Measurements from ENCODE around the gene NPY4R. TPM values are rescaled to one million over a fixed set of nuclear protein-coding genes. Genes with fewer than 3 reads are reported as not detected.
"Not testable (repeated sequence)": the region's sequence is repeated elsewhere in the genome, so short reads cannot be mapped to it uniquely, and the experiment has no call there.

Gene NPY4R, protein sequence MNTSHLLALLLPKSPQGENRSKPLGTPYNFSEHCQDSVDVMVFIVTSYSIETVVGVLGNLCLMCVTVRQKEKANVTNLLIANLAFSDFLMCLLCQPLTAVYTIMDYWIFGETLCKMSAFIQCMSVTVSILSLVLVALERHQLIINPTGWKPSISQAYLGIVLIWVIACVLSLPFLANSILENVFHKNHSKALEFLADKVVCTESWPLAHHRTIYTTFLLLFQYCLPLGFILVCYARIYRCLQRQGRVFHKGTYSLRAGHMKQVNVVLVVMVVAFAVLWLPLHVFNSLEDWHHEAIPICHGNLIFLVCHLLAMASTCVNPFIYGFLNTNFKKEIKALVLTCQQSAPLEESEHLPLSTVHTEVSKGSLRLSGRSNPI
- total RNA-seq = not detected

DNA sequence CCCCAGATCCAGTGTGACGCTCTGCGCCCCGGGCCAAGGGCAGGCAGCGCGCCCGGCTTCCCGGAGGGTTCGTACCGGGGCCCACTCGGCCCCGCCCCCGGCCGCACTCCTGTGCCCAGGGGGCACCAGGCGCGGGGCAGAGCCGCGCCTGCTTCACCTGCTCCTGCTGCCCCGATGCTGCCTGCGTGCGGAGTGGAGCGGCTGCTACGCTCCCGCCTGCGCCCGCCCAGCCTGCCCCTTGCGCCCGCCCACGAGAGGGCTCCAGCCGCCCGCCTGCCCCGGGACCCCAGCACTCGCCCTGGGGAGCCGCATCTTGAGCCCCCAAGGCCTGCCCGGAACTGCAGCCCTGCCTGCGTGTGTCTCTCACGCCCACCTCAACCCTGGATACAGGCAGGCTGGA lies at the start of gene NPY4R:
Gene NPY4R, minus strand, starts transcription at position 194 of the 400 bp plus-strand sequence. CDS start 3,323 bp downstream, outside the sequence.
- H3K4me1 ChIP-seq; H3K4me3 ChIP-seq; H3K36me3 ChIP-seq; intact Hi-C loops (cut with DNase I); H3K27ac ChIP-seq (replicated peaks in 1 of 4); H3K27me3 ChIP-seq; DNase-seq (ENCODE audit: extremely low spot score); H3K9me3 ChIP-seq: not testable (repeated sequence)
- WGBS = 0% methylated on average over 2 of the region's 36 CpGs

DNA sequence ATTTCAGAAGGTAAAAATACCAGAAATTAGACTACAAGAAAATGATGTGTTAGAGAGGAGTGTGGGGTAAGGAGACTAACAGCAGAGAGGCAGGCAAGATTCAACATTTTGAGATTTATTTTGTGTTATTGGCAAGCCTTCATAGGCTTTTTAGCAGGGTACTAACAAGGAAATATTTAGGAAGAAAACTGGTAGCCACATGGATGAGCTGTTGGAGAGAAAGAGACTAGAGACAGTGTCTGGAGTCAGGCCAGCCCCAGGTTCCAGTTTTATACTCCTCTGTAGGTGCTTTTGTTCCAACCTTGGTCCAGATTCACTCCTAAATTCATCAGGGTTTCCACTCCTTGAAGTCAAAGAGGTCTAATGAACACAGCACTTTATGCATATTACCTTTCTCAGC lies 49.6 kb upstream of the NPY4R start:
- H3K27me3 ChIP-seq = no peaks in the 10 kb centered on the region
- H3K4me3 ChIP-seq = no peak overlapping the region
- peaks cover 0 to 12% (median 11%) of the 10 kb centered on the region in 4 donors for H3K4me1 ChIP-seq
- intact Hi-C loops (cut with DNase I) = no loop called here
- no peaks in the 10 kb centered on the region for H3K9me3 ChIP-seq
- H3K27ac ChIP-seq (replicated peaks in 1 of 4) = no peak overlapping the region
- no peak for DNase-seq (ENCODE audit: extremely low spot score)
- no peaks in the 10 kb centered on the region for H3K36me3 ChIP-seq
- no peak for TF ChIP-seq EP300 (IDR thresholded peaks at IDR 0.05)
- TF ChIP-seq POLR2AphosphoS5 (IDR thresholded peaks at IDR 0.05) = no peak
- TF ChIP-seq, protein P1, sequence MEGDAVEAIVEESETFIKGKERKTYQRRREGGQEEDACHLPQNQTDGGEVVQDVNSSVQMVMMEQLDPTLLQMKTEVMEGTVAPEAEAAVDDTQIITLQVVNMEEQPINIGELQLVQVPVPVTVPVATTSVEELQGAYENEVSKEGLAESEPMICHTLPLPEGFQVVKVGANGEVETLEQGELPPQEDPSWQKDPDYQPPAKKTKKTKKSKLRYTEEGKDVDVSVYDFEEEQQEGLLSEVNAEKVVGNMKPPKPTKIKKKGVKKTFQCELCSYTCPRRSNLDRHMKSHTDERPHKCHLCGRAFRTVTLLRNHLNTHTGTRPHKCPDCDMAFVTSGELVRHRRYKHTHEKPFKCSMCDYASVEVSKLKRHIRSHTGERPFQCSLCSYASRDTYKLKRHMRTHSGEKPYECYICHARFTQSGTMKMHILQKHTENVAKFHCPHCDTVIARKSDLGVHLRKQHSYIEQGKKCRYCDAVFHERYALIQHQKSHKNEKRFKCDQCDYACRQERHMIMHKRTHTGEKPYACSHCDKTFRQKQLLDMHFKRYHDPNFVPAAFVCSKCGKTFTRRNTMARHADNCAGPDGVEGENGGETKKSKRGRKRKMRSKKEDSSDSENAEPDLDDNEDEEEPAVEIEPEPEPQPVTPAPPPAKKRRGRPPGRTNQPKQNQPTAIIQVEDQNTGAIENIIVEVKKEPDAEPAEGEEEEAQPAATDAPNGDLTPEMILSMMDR (IDR thresholded peaks at IDR 0.05) = no peak
- no peak for TF ChIP-seq POLR2A (IDR thresholded peaks at IDR 0.05; ENCODE audit: low read depth)

DNA sequence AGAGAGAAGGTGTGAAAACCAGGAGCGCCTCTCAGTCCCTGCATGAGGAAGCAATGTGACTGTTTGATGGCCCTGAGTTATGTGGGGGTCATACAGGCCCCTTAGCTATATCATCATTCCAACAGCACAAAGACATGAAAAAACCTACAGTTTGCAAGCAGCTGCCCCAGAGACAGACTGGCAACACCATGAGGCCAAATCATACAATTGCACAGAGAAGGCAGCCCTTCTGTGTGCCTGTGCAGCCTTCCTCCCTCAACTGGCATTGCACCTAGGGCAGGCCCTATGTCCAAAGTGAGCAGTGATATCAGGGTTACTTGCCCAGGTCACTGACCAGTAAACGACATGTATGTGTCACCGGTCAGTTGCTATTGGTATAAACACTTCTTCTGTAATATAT lies 49.1 kb upstream of the NPY4R start:
- Histone ChIP-seq H3K27me3 (no peaks in the 10 kb centered on the region), H3K27ac (replicated peaks in 1 of 4) (no peak overlapping the region), H3K4me1 (peaks cover 0 to 12% (median 11%) of the 10 kb centered on the region in 4 donors), H3K9me3 (no peaks in the 10 kb centered on the region), H3K4me3 (no peak overlapping the region), H3K36me3 (no peaks in the 10 kb centered on the region)
- DNase-seq (ENCODE audit: extremely low spot score) = no peak
- intact Hi-C loops (cut with DNase I) = no loop called here
- TF ChIP-seq POLR2AphosphoS5 (IDR thresholded peaks at IDR 0.05) (no peak), POLR2A (IDR thresholded peaks at IDR 0.05; ENCODE audit: low read depth) (no peak), EP300 (IDR thresholded peaks at IDR 0.05) (no peak)
- TF ChIP-seq, protein P1 (IDR thresholded peaks at IDR 0.05) = no peak
- 81% methylated on average over 3 of the region's 3 CpGs for WGBS

DNA sequence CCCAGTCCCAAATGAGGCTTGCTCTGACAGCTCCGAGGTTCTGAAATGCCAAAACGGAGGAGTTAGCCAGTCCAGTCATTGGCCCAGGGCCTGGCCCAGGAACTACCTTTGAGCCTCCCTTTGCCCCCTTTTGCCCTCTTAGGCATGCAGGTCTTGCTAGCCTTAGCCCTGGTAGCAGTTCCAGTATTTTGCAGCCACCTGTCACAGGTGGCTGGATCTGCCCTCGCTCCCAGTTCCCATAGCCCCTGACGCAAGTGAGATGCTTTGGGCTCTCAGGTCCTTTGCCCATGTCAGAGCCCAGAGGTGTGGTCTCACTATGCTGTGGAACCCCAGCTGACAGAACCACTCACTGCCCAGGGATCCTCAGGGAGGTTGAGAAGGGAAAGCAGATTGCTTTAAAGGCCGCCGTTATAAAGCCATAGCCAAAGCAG lies 48.7 kb upstream of the NPY4R start:
- H3K9me3 ChIP-seq = no peaks in the 10 kb centered on the region
- no peak for TF ChIP-seq POLR2A (IDR thresholded peaks at IDR 0.05; ENCODE audit: low read depth)
- H3K36me3 ChIP-seq = no peaks in the 10 kb centered on the region
- intact Hi-C loops (cut with DNase I) = no loop called here
- H3K4me3 ChIP-seq = no peak overlapping the region
- DNase-seq (ENCODE audit: extremely low spot score) = no peak
- 74% methylated on average over 6 of the region's 6 CpGs for WGBS
- H3K27me3 ChIP-seq = no peaks in the 10 kb centered on the region
- peaks cover 0 to 12% (median 11%) of the 10 kb centered on the region in 4 donors for H3K4me1 ChIP-seq
- no peak overlapping the region for H3K27ac ChIP-seq (replicated peaks in 1 of 4)

DNA sequence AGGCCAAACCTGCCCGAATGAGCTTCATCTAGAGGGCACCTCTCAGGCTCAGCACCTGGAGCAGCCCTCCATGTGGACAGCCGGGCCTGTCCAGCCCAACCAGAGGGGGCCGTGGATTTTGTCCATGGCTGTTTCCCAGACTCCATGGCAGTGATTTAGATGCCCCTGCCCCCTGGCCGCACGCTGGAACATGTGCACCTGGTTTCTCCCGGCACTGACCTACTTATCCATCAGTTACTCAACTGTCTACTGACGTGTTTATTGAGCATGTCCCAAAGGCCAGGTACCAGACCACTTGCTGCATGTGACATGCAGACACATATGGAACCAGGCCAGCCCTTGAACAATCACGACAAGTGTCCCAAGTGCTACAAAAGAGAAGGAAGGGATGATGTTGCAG lies 47.6 kb upstream of the NPY4R start:
- H3K36me3 ChIP-seq; H3K9me3 ChIP-seq; intact Hi-C loops (cut with DNase I); H3K27me3 ChIP-seq; H3K4me3 ChIP-seq; DNase-seq (ENCODE audit: extremely low spot score); H3K27ac ChIP-seq (replicated peaks in 1 of 4): not testable (repeated sequence)
- no CpG with 5 or more reads among the region's 8 CpGs for WGBS
- peaks cover 0 to 12% (median 11%) of the 10 kb centered on the region in 4 donors for H3K4me1 ChIP-seq

DNA sequence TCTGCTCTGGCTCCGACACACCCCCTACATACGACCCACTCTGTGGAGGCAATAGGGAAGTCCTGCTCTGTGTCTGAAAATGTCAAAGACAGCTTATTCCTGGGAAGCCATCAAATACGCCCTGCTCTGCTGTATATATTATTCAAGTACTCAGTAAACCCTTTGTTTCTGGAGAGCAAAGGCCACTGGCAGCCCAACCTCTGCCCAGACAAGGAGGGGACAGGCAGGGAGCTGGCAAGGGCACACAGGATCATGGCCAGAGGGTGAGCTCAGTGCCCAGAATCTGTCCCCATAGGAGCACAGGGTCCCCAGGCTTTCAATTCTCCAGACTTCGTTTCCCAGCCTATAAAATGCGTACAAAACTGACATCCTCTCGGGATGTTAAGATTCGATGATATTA lies 47.0 kb upstream of the NPY4R start:
- H3K36me3 ChIP-seq; H3K9me3 ChIP-seq; H3K27me3 ChIP-seq; H3K4me3 ChIP-seq; DNase-seq (ENCODE audit: extremely low spot score); H3K27ac ChIP-seq (replicated peaks in 1 of 4); intact Hi-C loops (cut with DNase I): not testable (repeated sequence)
- WGBS = no CpG with 5 or more reads among the region's 7 CpGs
- peaks cover 0 to 12% (median 11%) of the 10 kb centered on the region in 4 donors for H3K4me1 ChIP-seq

DNA sequence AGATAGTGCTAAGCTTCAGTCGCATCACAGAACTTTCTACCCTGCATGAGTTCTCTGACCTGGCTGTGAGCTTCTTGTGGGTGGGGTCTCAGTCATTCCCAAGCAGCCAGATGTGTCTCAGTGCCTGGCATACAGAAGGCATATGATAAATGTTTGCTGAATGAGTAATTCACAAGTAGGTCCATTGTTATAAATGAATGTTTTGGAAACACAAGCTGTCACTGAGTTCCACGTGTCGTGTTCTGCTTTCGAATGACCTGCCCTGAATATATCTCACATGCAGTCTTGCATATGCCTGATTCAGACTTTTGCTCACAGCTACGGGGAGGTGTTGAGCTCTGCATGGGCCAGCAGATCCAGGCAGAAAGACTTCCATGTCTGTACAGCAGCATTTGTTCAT lies 46.2 kb upstream of the NPY4R start:
- H3K27me3 ChIP-seq; H3K36me3 ChIP-seq; H3K4me3 ChIP-seq; H3K27ac ChIP-seq (replicated peaks in 1 of 4); DNase-seq (ENCODE audit: extremely low spot score); intact Hi-C loops (cut with DNase I); H3K9me3 ChIP-seq; H3K4me1 ChIP-seq: not testable (repeated sequence)
- no CpG with 5 or more reads among the region's 5 CpGs for WGBS

DNA sequence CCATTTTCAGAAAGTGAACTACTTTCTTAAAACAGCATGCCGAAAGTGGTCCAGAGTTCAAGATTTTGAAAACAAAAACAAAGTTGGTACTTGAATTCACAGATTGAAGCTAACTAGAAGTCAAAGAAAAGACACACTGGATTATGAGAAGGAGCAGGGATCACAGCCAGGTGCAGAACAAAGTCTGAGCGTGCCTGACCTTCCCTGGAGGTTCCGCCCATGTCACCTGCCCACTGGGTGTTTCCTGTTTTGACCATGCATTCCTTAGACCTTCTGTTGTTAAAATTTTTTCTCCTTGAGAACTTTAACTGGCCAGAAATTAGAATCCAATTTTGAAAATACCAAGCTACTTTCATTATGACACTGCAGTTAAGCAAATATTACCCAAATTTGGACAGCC lies 34.2 kb upstream of the NPY4R start:
- no CpG with 5 or more reads among the region's 3 CpGs for WGBS
- H3K9me3 ChIP-seq; DNase-seq (ENCODE audit: extremely low spot score); H3K27ac ChIP-seq (replicated peaks in 1 of 4); intact Hi-C loops (cut with DNase I); H3K27me3 ChIP-seq; H3K36me3 ChIP-seq; H3K4me3 ChIP-seq; H3K4me1 ChIP-seq: not testable (repeated sequence)

DNA sequence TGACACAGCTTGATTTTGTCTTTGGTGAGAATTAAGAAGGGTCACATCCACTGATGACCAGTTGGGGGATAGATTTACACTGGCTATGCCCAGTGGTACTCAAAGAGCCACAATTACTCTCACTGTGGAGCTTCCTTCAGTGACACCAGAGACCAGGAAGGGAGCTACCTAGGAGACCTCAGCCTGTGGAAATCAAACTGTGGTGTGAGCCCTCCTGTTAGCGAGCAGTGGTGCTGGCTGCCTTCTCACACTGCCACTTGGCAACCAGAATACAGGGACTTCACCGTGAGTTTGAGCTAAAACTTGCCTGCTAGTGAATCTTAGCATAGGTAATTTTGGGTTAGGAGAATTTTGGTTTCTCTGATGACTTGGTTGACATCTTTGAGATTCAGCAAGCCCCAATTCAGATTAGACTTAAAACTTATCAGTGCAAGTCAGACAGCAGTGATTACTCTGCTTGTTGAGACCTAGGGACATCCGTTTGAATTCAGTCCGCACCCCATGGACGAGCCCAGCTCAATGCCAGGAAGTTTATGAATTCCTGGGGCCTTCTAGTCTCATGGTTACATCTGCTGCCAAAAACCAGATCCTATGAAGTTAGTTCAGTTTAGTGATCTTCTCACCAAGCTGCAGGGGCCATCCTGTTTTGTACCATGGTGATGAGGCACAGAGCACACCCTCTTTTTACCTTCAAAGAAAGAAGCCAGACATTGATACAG lies 33.4 kb upstream of the NPY4R start:
- H3K27ac ChIP-seq (replicated peaks in 1 of 4); intact Hi-C loops (cut with DNase I); H3K9me3 ChIP-seq; H3K27me3 ChIP-seq; H3K4me3 ChIP-seq; H3K36me3 ChIP-seq; H3K4me1 ChIP-seq; DNase-seq (ENCODE audit: extremely low spot score): not testable (repeated sequence)
- no CpG with 5 or more reads among the region's 5 CpGs for WGBS

DNA sequence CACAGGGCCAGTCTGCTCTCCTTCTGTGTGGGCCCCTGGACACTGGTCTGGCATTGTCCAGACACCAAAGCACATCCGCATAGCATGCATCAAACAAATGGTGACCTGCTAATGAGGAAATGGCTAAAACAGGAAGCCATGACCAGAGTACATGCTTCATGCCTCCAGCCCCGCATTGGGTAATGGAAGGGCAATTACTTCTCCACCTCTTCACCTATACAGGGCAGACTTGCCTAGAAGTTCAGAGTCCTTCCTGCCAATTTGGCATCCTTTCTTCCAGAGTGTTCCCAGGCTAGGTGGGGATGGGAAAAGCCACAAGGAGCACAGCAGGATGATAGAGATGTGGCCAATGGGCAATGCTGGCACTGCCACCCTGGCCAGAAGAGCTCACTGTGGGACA lies 32.1 kb upstream of the NPY4R start:
- H3K4me3 ChIP-seq; H3K36me3 ChIP-seq; intact Hi-C loops (cut with DNase I); H3K4me1 ChIP-seq; DNase-seq (ENCODE audit: extremely low spot score); H3K27ac ChIP-seq (replicated peaks in 1 of 4); H3K9me3 ChIP-seq; H3K27me3 ChIP-seq: not testable (repeated sequence)
- WGBS = no CpG with 5 or more reads among the region's 2 CpGs
